GM19099 (cell line): ENCODE results near the gene NFATC2.

ENCODE experiments used
- POLR2A ChIP-seq: IDR thresholded peaks from 3 replicates; pipeline ENCODE4 v1.6.1; 2011; ENCODE audit warnings: low read depth; ENCODE audit not compliant: insufficient read length; ENCODE audit errors: extremely low read depth

Gene NFATC2

DNA sequence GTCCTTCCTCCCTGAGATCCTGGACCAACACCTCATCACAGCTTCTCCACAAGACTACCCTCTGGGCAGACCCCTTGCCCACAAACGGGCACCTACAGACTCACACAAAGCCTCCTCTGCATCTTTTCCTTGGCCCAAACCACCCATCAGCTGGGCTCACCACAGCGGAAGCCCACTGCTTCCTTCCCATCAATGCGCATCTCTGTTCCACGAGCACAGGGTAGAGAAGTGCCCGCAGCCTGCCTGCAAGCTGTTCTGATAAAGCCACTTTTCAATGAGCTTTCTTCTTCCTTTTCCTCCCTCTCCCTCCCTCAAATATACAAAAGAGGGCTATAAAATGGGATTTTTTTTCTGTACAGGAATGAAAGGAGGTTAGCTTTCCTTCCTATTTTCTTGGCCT lies 111.2 kb downstream of the NFATC2 start:
- no peak for TF ChIP-seq POLR2A

GRCh38 chr20:51430198-51430950 lies 112.1 kb downstream of the NFATC2 start:
- TF ChIP-seq POLR2A = no peak

GRCh38 chr20:51429696-51430095 lies 112.8 kb downstream of the NFATC2 start:
- TF ChIP-seq POLR2A = no peak

- TF ChIP-seq POLR2A = no peak
These were observed 113.4 kb downstream of the NFATC2 start for GRCh38 chr20:51429144-51429482.

DNA sequence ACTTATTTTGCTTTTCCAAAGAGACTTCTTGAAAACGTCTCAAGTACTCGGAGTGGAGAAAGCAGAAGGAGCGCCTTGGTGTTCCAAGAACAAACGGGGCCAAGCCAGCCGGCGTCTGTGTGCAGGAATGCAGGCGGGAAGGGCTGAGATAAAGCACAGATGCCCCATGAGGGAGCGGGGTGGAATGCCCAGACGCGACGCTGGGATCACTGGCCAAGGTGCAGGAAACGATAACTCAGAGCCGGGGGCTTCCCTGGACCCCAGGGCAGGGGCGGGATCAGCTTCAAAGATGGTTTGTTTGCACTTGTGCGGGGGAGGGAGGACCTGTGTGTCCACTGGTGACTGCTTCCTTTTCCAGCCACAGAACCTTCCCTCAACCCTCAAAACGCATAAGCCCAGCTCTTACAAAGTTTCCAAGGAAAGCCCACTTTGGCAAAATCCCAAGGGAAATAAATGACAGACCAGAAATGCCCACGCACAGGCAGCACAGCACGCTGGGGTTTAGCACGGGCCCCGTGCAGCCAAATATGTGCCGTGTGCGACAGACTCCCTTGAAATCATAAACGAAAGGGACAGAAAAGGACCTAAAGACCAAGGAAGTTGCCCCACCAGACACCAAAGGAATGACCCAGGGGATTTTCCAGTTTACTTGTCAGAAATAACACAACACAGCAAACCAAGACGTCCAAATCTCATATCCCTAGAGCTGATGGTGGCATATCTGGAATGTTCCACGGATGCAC lies 113.9 kb downstream of the NFATC2 start:
- TF ChIP-seq POLR2A = no peak

DNA sequence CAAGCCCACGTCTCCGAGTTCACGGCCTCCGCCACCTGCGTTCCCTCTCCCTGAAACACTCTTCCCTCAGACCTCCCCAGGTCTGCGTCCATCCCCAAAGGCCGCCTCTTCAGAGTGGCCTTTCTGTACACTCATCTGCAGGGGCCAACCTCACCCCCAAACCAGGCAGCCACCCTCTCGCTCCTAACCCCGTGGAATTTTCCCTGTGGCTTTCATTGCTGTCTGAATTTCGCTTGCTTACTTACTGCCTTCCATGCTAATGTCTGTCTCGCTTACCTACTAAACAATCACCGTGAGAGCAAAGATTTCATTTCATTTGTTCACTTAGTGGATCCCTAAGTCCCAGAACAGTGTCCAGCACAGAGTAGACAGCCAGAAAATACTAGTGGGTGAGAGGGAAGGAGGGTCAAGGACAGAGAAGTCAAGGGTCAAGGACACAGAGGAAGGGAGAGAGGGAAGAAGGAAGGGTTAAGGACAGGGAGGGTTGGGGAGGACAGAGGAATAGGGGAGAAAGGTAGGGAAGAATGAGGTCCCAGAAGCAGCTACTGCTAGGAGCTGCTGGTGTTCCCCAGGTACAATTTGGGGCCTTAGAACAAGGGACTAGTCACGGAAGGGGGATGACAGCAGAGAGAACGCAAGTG lies 114.7 kb downstream of the NFATC2 start:
- no peak for TF ChIP-seq POLR2A

DNA sequence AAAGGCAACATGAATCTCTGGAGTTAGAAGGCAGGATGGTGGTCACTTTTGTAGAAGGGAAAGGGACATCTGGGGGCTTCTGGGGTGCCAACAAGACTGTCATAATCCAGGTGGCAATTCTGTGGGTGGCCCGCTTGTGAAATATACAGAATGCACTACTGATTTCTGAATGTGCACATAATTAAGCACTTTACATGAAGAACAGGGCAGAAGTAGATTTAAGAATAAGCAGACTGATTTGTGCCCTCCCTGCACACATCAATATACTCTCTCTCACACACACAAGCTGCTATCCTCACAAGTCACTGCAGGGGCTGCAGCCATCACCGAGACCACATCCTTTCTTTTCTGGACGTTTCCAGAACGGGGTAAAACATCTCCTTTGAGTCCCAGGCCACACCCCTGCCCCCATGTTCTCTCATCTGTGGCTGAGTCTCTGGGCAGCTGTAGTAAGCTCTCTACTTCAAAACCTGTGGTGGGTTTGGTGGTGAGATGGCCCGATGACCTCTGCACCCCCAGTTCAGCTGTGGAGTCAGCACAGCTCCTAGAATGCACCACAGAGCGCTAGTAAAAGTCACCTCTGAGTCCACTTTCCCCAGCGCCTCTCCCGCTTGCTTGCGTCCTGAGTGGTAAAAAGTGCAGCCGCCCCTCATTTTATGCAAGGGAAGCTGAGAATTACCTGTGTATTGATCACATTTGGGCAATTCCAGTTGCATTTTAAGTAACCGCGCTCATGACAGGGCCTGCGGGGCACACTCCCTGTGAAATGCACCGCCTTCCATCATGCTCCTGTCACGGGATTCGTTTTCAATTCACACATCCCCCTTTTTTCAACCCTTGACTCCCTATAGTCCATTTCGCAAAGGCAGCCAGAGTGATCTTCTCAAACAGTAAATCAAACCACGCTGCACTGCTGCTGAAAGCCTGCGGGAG lies 115.5 kb downstream of the NFATC2 start:
- TF ChIP-seq POLR2A = no peak

- TF ChIP-seq POLR2A = no peak
These were observed 117.0 kb downstream of the NFATC2 start for GRCh38 chr20:51425347-51426106.

DNA sequence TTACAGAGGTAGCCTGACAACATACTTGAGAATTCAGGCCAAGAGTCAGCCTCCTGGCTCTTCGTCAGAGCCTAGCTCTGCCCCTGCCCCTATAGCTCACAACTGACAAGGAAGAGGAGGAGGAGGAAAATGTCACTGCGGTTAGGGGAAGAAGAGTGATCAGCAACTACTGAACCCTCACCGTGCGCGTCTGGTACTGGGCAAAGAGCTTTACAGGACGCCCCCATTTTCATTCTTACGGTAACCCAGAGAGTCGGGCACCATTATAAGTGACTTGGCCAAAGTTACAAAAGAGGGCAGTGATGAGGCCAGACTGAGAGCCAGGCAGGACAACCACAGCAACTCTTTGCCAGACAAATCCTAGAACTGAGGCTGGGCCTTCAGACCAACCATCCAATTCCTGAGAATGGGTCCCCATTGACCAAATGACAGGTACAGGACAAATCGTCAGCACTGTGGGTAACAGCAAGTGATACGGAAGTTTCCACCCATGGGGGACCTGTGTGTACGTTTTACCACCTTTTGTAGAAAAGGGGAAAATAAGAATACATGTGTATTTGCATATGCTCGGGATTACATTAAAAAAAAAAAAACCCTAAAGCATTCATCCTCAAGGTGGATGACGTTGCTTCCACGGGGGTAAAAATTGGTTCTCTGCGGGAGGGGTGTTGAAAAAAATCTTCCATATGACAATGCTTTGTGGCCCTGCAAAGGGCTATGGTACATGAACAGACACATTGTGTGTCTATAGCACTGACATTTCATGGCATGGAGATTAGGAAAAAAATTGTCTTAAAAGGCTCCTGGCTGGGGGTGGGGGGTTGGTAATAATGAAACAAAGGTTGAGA lies 118.0 kb downstream of the NFATC2 start:
- no peak for TF ChIP-seq POLR2A

DNA sequence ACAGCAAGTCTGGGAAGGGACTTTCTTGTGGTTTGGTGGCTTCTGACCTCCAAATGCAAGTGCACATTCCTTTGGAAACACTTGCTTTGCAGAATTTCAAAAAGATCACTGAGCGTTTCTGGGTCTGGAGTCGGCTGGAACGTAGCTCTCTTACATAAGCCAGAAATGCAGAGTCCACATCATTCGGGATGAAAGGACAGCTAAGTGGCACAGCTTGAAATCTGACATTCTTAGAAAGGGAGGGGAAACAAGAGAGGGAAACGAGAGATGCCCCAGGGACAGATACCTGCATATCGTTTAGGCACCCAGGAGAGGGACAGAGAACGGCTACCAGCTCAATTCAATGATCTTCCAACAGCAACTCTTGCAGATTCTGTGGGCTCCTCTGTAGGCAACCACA lies 118.7 kb downstream of the NFATC2 start:
- TF ChIP-seq POLR2A = no peak

DNA sequence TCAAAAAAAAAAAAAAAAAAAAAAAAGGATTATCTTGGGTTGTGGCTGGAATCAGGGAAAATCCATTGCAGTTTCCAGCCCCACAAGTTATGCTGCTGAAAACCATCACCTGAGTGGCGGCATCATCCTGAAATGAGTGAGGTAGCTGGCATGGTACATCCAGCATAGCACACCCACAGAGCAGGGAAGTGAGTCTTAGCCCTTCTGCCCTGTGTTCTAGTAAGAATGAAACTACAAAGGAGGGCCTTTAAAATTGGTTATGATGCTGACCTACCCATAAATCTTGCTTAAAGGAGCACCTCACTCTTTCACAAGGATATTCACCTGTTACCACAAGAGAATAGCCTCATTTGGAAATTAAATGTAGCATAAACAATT lies 119.2 kb downstream of the NFATC2 start:
- TF ChIP-seq POLR2A = no peak

GRCh38 chr20:51422514-51423289 lies 119.8 kb downstream of the NFATC2 start:
- no peak for TF ChIP-seq POLR2A

DNA sequence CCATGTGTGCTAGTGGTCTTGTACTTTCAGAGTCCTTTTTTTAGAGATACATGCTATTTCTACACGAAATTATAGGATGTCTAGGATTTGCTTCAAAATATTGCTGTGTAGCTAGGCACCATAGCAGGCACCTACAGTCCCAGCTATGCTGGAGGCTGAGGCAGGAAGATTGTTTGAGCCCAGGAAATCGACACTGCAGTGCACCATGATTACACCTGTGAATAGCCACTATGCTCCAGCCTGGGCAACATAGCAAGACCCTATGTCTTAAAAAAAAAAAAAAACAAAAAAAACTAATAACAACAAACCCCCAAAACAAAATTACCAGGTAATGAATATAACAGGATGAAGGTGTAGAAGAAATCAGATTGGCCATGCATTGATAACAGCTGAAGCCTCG lies 121.7 kb downstream of the NFATC2 start:
- TF ChIP-seq POLR2A = no peak

DNA sequence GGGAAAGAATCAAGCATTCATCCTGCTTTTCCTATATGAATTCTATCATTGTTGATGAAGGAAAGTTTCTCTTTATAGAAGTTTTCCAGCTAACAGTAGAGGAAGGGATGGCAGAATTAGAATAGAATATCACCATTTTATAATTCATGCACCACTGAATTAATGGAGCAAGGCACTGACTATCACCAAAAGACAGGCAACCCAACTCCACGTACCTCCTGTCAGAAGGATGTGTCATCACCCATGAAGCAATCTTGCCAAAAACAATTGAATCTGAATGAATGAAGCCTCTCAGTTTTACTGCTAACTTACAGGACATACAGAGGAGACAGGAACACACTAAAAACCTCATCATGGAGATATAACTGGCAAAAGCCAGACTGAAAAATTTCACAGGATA lies 122.4 kb downstream of the NFATC2 start:
- no peak for TF ChIP-seq POLR2A
